ENCODE data around the gene PARD3.

The PARD3 gene

DNA sequence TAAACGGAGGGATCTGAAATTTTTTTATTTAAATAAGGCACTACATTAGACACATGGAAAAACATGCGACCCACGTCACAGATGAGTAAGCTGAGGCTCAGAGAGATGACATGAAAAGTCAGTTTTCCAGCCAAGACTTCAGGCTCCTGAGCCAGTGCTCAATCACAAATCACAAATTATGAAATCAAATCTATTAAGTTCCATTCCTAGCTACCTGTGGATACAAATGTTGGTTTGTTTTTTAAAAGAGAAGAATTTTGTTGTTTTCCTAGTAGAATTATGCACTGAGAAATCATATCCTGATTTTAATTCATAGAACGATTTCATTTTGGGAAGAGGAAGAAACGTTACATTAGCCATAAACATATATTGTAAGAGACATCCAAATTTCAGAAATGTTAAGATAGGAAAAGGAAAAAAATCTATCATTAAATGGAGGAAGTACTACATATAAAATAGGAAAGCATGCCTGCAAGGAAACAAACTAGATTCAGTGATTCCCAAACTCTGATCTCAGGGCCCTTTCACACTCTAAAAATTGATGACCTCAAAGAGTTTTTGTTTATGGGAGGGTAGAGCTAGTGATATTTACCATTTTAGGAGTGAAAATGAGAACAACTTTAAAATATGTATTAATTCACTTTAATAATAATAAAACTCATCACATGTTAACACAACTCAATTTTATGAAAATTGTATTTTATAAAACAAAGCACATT, 340.4 kb downstream of the PARD3 start:
- no peak for DNase-seq
- no peak overlapping the region for H4K12ac ChIP-seq (ENCODE audit: low read depth, low read length)
- no peak overlapping the region for H3K18ac ChIP-seq (ENCODE audit: low read length)
- H2AK5ac ChIP-seq (ENCODE audit: low read length) = no peak overlapping the region
- no peak overlapping the region for H3K9ac ChIP-seq (ENCODE audit: low read length)
- no peaks in the 10 kb centered on the region for H3K36me3 ChIP-seq (ENCODE audit: control insufficient read depth in 1 of 2, insufficient read depth in 2 of 2, low read length in 2 of 2)
- H3K23ac ChIP-seq (ENCODE audit: low read length) = no peak overlapping the region
- no peak overlapping the region for H4K91ac ChIP-seq (ENCODE audit: low read depth, low read length)
- no peak overlapping the region for H3K4ac ChIP-seq (ENCODE audit: low read depth, low read length)
- no peaks in the 10 kb centered on the region for H3K79me2 ChIP-seq (ENCODE audit: control insufficient read depth, insufficient read depth, low read length, poor library complexity)
- no peak overlapping the region for H3K4me2 ChIP-seq (ENCODE audit: low read length)
- no peak overlapping the region for H3K4me3 ChIP-seq (ENCODE audit: low read depth, low read length)
- no peaks in the 10 kb centered on the region for H3K79me1 ChIP-seq (ENCODE audit: low read length)
- no peaks in the 10 kb centered on the region for H3K9me3 ChIP-seq (ENCODE audit: insufficient read depth, low read depth, low read length)
- H2BK12ac ChIP-seq (ENCODE audit: low read length) = no peak overlapping the region
- no peak overlapping the region for H3K27ac ChIP-seq (ENCODE audit: low read depth, low read length)
- no peak overlapping the region for H2AFZ ChIP-seq (ENCODE audit: insufficient read depth, low read length, poor library complexity)
- no CpG with 5 or more reads among the region's 5 CpGs for WGBS (ENCODE audit: extremely low coverage, insufficient coverage, insufficient read length)
- no peak overlapping the region for H2BK120ac ChIP-seq (ENCODE audit: insufficient read depth, low read length, poor library complexity)
- no peaks in the 10 kb centered on the region for H3K27me3 ChIP-seq (ENCODE audit: insufficient read depth, low read length)
- H4K8ac ChIP-seq (ENCODE audit: low read depth, low read length) = no peak overlapping the region
- H2BK5ac ChIP-seq (ENCODE audit: low read depth, low read length, poor library complexity) = no peak overlapping the region
- no peak overlapping the region for H3K14ac ChIP-seq (ENCODE audit: low read length)
- H3K4me1 ChIP-seq (ENCODE audit: control insufficient read depth in 1 of 2, insufficient read depth in 2 of 2, low read length in 2 of 2) = peaks cover 0 to 4% of the 10 kb centered on the region in 2 experiments

- WGBS (ENCODE audit: extremely low coverage, insufficient coverage, insufficient read length) = no CpG with 5 or more reads among the region's 2 CpGs
- peak; percentile 34 to 96 for DNase-seq
- no peaks in the 10 kb centered on the region for H3K79me2 ChIP-seq (ENCODE audit: control insufficient read depth, insufficient read depth, low read length, poor library complexity)
- no peak overlapping the region for H3K4me2 ChIP-seq (ENCODE audit: low read length)
- H3K4me1 ChIP-seq (ENCODE audit: control insufficient read depth in 1 of 2, insufficient read depth in 2 of 2, low read length in 2 of 2) = peaks cover 0 to 4% of the 10 kb centered on the region in 2 experiments
- H2AK5ac ChIP-seq (ENCODE audit: low read length) = no peak overlapping the region
- no peak overlapping the region for H3K18ac ChIP-seq (ENCODE audit: low read length)
- H3K36me3 ChIP-seq (ENCODE audit: control insufficient read depth in 1 of 2, insufficient read depth in 2 of 2, low read length in 2 of 2) = no peaks in the 10 kb centered on the region
- H3K9me3 ChIP-seq (ENCODE audit: insufficient read depth, low read depth, low read length) = no peaks in the 10 kb centered on the region
- H4K91ac ChIP-seq (ENCODE audit: low read depth, low read length) = no peak overlapping the region
- H2BK5ac ChIP-seq (ENCODE audit: low read depth, low read length, poor library complexity) = no peak overlapping the region
- no peak overlapping the region for H2AFZ ChIP-seq (ENCODE audit: insufficient read depth, low read length, poor library complexity)
- no peaks in the 10 kb centered on the region for H3K27me3 ChIP-seq (ENCODE audit: insufficient read depth, low read length)
- H3K4me3 ChIP-seq (ENCODE audit: low read depth, low read length) = no peak overlapping the region
- no peak overlapping the region for H4K12ac ChIP-seq (ENCODE audit: low read depth, low read length)
- H3K27ac ChIP-seq (ENCODE audit: low read depth, low read length) = no peak overlapping the region
- H2BK12ac ChIP-seq (ENCODE audit: low read length) = no peak overlapping the region
- H3K79me1 ChIP-seq (ENCODE audit: low read length) = no peaks in the 10 kb centered on the region
- H3K9ac ChIP-seq (ENCODE audit: low read length) = no peak overlapping the region
- H3K14ac ChIP-seq (ENCODE audit: low read length) = no peak overlapping the region
- no peak overlapping the region for H3K4ac ChIP-seq (ENCODE audit: low read depth, low read length)
- no peak overlapping the region for H4K8ac ChIP-seq (ENCODE audit: low read depth, low read length)
- H3K23ac ChIP-seq (ENCODE audit: low read length) = no peak overlapping the region
- H2BK120ac ChIP-seq (ENCODE audit: insufficient read depth, low read length, poor library complexity) = no peak overlapping the region
Measured at GRCh38 chr10:34474009-34474376, 341.1 kb downstream of the PARD3 start.

DNA sequence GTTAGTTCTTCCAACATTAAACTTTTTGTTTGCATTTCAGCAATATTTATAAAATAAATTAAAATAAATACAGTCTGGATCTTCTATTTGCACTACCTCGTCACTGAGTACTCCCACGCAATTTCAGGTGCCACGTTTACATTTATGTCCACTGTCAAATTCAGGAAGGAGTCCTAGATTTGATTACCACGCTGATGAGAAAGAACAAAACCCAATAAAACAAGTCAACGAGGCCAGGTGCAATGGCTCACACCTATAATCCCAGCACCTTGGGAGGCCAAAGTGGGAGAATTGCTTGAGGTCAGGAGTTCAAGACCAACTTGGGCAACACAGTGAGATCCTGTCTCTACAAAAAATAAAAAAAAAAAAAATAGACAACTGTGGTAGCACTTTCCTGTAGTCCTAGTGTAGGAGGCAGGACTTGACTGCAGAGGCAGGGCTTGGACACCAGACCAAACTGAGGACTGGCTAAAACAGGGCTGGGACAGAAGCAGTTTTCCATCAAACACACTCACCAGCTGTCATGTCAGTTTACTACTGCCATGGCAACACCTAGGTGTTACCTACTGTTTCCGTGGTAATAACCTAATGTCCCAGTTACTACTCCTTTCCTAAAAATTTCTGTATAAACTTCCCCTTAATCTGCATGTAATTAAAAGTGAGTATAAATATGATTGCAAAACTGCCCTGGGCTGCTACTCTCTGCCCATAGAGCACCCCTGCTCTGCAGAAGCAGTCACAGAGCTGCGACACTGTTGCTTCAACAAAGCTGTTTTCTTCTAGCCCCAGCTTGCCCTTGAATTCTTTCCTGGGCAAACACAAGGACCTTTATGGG, 341.7 kb downstream of the PARD3 start:
- Histone ChIP-seq H4K8ac (ENCODE audit: low read depth, low read length) (no peak overlapping the region), H3K4me3 (ENCODE audit: low read depth, low read length) (no peak overlapping the region), H2AK5ac (ENCODE audit: low read length) (no peak overlapping the region), H3K4ac (ENCODE audit: low read depth, low read length) (no peak overlapping the region), H4K91ac (ENCODE audit: low read depth, low read length) (no peak overlapping the region), H3K4me2 (ENCODE audit: low read length) (no peak overlapping the region), H3K9ac (ENCODE audit: low read length) (no peak overlapping the region), H3K23ac (ENCODE audit: low read length) (no peak overlapping the region), H3K9me3 (ENCODE audit: insufficient read depth, low read depth, low read length) (no peaks in the 10 kb centered on the region), H3K27me3 (ENCODE audit: insufficient read depth, low read length) (no peaks in the 10 kb centered on the region), H3K18ac (ENCODE audit: low read length) (no peak overlapping the region), H3K79me1 (ENCODE audit: low read length) (no peaks in the 10 kb centered on the region), H2BK5ac (ENCODE audit: low read depth, low read length, poor library complexity) (no peak overlapping the region), H3K36me3 (ENCODE audit: control insufficient read depth in 1 of 2, insufficient read depth in 2 of 2, low read length in 2 of 2) (no peaks in the 10 kb centered on the region), H2AFZ (ENCODE audit: insufficient read depth, low read length, poor library complexity) (no peak overlapping the region), H3K79me2 (ENCODE audit: control insufficient read depth, insufficient read depth, low read length, poor library complexity) (no peaks in the 10 kb centered on the region), H3K27ac (ENCODE audit: low read depth, low read length) (no peak overlapping the region), H2BK12ac (ENCODE audit: low read length) (no peak overlapping the region), H3K14ac (ENCODE audit: low read length) (no peak overlapping the region), H2BK120ac (ENCODE audit: insufficient read depth, low read length, poor library complexity) (no peak overlapping the region), H3K4me1 (ENCODE audit: control insufficient read depth in 1 of 2, insufficient read depth in 2 of 2, low read length in 2 of 2) (peaks cover 0 to 4% of the 10 kb centered on the region in 2 experiments), H4K12ac (ENCODE audit: low read depth, low read length) (no peak overlapping the region)
- DNase-seq = no peak
- no CpG with 5 or more reads among the region's 7 CpGs for WGBS (ENCODE audit: extremely low coverage, insufficient coverage, insufficient read length)

- H4K91ac ChIP-seq (ENCODE audit: low read depth, low read length) = no peak overlapping the region
- H2BK5ac ChIP-seq (ENCODE audit: low read depth, low read length, poor library complexity) = no peak overlapping the region
- no peak overlapping the region for H2AFZ ChIP-seq (ENCODE audit: insufficient read depth, low read length, poor library complexity)
- no peak overlapping the region for H3K4ac ChIP-seq (ENCODE audit: low read depth, low read length)
- H3K27ac ChIP-seq (ENCODE audit: low read depth, low read length) = no peak overlapping the region
- no peak for DNase-seq
- no peak overlapping the region for H2AK5ac ChIP-seq (ENCODE audit: low read length)
- H3K36me3 ChIP-seq (ENCODE audit: control insufficient read depth in 1 of 2, insufficient read depth in 2 of 2, low read length in 2 of 2) = no peaks in the 10 kb centered on the region
- H3K79me2 ChIP-seq (ENCODE audit: control insufficient read depth, insufficient read depth, low read length, poor library complexity) = no peaks in the 10 kb centered on the region
- no CpG with 5 or more reads among the region's 5 CpGs for WGBS (ENCODE audit: extremely low coverage, insufficient coverage, insufficient read length)
- no peaks in the 10 kb centered on the region for H3K9me3 ChIP-seq (ENCODE audit: insufficient read depth, low read depth, low read length)
- no peak overlapping the region for H3K4me2 ChIP-seq (ENCODE audit: low read length)
- no peak overlapping the region for H4K8ac ChIP-seq (ENCODE audit: low read depth, low read length)
- H3K4me3 ChIP-seq (ENCODE audit: low read depth, low read length) = no peak overlapping the region
- H3K18ac ChIP-seq (ENCODE audit: low read length) = no peak overlapping the region
- peaks cover 0 to 4% of the 10 kb centered on the region in 2 experiments for H3K4me1 ChIP-seq (ENCODE audit: control insufficient read depth in 1 of 2, insufficient read depth in 2 of 2, low read length in 2 of 2)
- no peak overlapping the region for H3K23ac ChIP-seq (ENCODE audit: low read length)
- no peak overlapping the region for H2BK12ac ChIP-seq (ENCODE audit: low read length)
- H3K79me1 ChIP-seq (ENCODE audit: low read length) = no peaks in the 10 kb centered on the region
- H3K9ac ChIP-seq (ENCODE audit: low read length) = no peak overlapping the region
- H3K14ac ChIP-seq (ENCODE audit: low read length) = no peak overlapping the region
- no peak overlapping the region for H2BK120ac ChIP-seq (ENCODE audit: insufficient read depth, low read length, poor library complexity)
- no peak overlapping the region for H4K12ac ChIP-seq (ENCODE audit: low read depth, low read length)
- no peaks in the 10 kb centered on the region for H3K27me3 ChIP-seq (ENCODE audit: insufficient read depth, low read length)
Measured at GRCh38 chr10:34470307-34470706, 344.8 kb downstream of the PARD3 start.

All from trophoblast cell (in vitro differentiated cells and primary cell).